Body of pancreas (tissue), 4 donors: Measurements from ENCODE around the gene DIPK1A. TPM values are rescaled to one million over a fixed set of nuclear protein-coding genes. Genes with fewer than 3 reads are reported as not detected.

ENCODE experiments used
- ATAC-seq: fragments of 150-250 bp; one replicate; pipeline ENCODE4 v1.9.1; 2016
- DNase-seq, 4 donors: peaks; one replicate each; pipeline ENCODE4 v3.0.0-alpha.2; 2019
- H3K27ac ChIP-seq, 4 donors: fragments of 200-600 bp; sonication (generic); 1 replicate in 3 of 4; 2 replicates in 1 of 4; pipeline versions ENCODE4 v1.5.1 to v1.6.1; 2016 to 2019; ENCODE audit warnings: mild to moderate bottlenecking in 1 of 4, mixed read lengths in 1 of 4, moderate library complexity in 1 of 4
- H3K27me3 ChIP-seq, 2 donors: fragments of 200-600 bp; sonication (generic); one replicate each; pipeline ENCODE4 v1.6.0; 2016; ENCODE audit warnings: mild to moderate bottlenecking in 1 of 2
- H3K36me3 ChIP-seq, 2 donors: fragments of 200-600 bp; sonication (generic); replicated peaks in 1 of 2; 2 replicates each; pipeline ENCODE4 v1.5.1; 2016; ENCODE audit warnings: low read depth in 2 of 2; ENCODE audit not compliant: insufficient read depth in 1 of 2
- H3K4me1 ChIP-seq: fragments of 200-600 bp; sonication (generic); one replicate; pipeline ENCODE4 v1.6.0; 2016
- H3K4me3 ChIP-seq, 2 donors: fragments of 200-600 bp; sonication (generic); 1 replicate in 1 of 2; 2 replicates in 1 of 2; pipeline ENCODE4 v1.5.1; 2016 to 2019
- H3K9me3 ChIP-seq, 3 donors: fragments of 200-600 bp; sonication (generic); 1 replicate in 2 of 3; 2 replicates in 1 of 3; pipeline ENCODE4 v1.5.1; 2016
- POLR2A ChIP-seq, 3 donors: fragments of 450-650 bp; IDR thresholded peaks; one replicate each; pipeline ENCODE4 v1.6.1; 2016; ENCODE audit warnings: antibody characterized with exemption in 3 of 3, mild to moderate bottlenecking in 2 of 3
- WGBS, 2 donors: methylation state at CpG; one replicate each; pipeline ENCODE4 v1.1.5; 2017; 5-methylcytosine and 5-hydroxymethylcytosine counted together
- intact Hi-C: fragments of 100-400 bp; cut with DNase I; formaldehyde crosslinking; loops from one replicate; pipeline ENCODE4 v1.15.1; 2023
- total RNA-seq, 2 donors: library from RNA; depleted of rRNA; stranded (reverse); fragments of >200 nt; gene quantifications; one replicate each; pipeline ENCODE4 v1.1.0, GENCODE V29; 2016
- TF ChIP-seq, protein P1 (sequence below), 7 experiments: fragments of 450-650 bp in 4 of 7; fragments of 200-600 bp in 3 of 7; sonication (generic) in 3 of 7; IDR thresholded peaks; one replicate each; pipeline ENCODE4 v1.5.1; 2016 to 2019; ENCODE audit warnings: antibody characterized with exemption in 7 of 7

The DIPK1A gene
- total RNA-seq, 2 donors from 2014 or later, result 3.9 to 8.2 TPM

DNA sequence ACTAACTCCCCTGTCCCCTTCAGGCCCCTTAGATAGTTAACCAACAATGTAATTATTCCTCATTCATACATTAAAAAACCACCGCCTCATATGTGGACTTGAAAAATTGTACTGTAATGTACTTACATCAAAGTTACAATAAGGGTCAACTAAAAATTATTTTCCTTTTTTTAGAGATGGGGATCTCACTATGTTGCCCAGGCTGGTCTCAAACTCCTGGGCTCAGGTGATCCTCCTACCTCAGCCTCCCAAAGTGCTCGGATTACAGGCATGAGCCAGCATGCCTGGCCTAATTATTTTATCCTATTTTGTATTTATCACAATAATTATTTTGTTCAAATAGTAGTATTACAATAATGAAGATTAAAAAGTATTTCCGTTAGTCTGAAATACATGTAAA, 116.8 kb downstream of the DIPK1A start:
- WGBS, 2 donors, result 95 to 98% methylated on average over 3 of the region's 3 CpGs
- peaks cover 8 to 23% of the 10 kb centered on the region in 2 donors for H3K36me3 ChIP-seq
- ATAC-seq, result no peak
- H3K4me3 ChIP-seq, result no peak overlapping the region
- H3K27me3 ChIP-seq, result no peaks in the 10 kb centered on the region
- intact Hi-C loops, result no loop called here
- H3K9me3 ChIP-seq, result no peaks in the 10 kb centered on the region
- no peak for TF ChIP-seq POLR2A (IDR thresholded peaks at IDR 0.05)
- TF ChIP-seq, protein P1, sequence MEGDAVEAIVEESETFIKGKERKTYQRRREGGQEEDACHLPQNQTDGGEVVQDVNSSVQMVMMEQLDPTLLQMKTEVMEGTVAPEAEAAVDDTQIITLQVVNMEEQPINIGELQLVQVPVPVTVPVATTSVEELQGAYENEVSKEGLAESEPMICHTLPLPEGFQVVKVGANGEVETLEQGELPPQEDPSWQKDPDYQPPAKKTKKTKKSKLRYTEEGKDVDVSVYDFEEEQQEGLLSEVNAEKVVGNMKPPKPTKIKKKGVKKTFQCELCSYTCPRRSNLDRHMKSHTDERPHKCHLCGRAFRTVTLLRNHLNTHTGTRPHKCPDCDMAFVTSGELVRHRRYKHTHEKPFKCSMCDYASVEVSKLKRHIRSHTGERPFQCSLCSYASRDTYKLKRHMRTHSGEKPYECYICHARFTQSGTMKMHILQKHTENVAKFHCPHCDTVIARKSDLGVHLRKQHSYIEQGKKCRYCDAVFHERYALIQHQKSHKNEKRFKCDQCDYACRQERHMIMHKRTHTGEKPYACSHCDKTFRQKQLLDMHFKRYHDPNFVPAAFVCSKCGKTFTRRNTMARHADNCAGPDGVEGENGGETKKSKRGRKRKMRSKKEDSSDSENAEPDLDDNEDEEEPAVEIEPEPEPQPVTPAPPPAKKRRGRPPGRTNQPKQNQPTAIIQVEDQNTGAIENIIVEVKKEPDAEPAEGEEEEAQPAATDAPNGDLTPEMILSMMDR (IDR thresholded peaks at IDR 0.05), result no peak
- DNase-seq, result no peak
- H3K4me1 ChIP-seq, result peaks cover 11% of the 10 kb centered on the region
- no peak overlapping the region for H3K27ac ChIP-seq

- WGBS, 2 donors, result 88 to 93% methylated on average over 8 of the region's 8 CpGs
- no peak for ATAC-seq
- H3K4me3 ChIP-seq, result no peak overlapping the region
- H3K4me1 ChIP-seq, result peaks cover 19% of the 10 kb centered on the region
- no peaks in the 10 kb centered on the region for H3K9me3 ChIP-seq
- intact Hi-C loops, result no loop called here
- no peak for DNase-seq
- peaks cover 8 to 23% of the 10 kb centered on the region in 2 donors for H3K36me3 ChIP-seq
- H3K27me3 ChIP-seq, result no peaks in the 10 kb centered on the region
- no peak overlapping the region for H3K27ac ChIP-seq
- TF ChIP-seq POLR2A (IDR thresholded peaks at IDR 0.05), result no peak
- TF ChIP-seq, protein P1 (IDR thresholded peaks at IDR 0.05), result no peak
Measured at GRCh38 chr1:92843429-92844352, 117.6 kb downstream of the DIPK1A start.

DNA sequence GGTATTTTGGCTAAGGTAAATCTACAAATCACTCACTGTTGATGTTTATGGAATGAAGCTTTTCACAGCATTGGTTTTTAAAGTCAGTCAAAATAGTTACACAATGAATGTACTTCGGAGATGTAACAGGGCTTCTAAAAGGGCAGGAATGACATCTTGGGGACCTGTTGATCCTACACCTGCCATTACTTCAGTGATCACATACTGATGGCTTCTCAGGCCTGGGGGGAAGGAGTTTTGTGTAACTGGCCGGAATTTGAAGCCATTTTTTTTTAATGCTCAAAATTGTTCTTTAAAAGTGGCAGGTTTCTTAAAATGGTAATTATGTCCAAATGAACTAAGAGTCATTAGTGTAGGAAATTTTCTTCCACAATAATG, 118.2 kb downstream of the DIPK1A start:
- peaks cover 8 to 25% of the 10 kb centered on the region in 2 donors for H3K36me3 ChIP-seq
- DNase-seq (no peak), ATAC-seq (no peak)
- H3K27ac ChIP-seq, result no peak overlapping the region
- TF ChIP-seq POLR2A (IDR thresholded peaks at IDR 0.05), result no peak
- TF ChIP-seq, protein P1 (IDR thresholded peaks at IDR 0.05), result no peak
- no peak overlapping the region for H3K4me3 ChIP-seq
- H3K9me3 ChIP-seq, result no peaks in the 10 kb centered on the region
- H3K27me3 ChIP-seq, result no peaks in the 10 kb centered on the region
- peaks cover 25% of the 10 kb centered on the region for H3K4me1 ChIP-seq
- WGBS, 2 donors, result 44% methylated on average over 2 of the region's 2 CpGs
- intact Hi-C loops, result no loop called here

GRCh38 chr1:92842082-92843045, 118.9 kb downstream of the DIPK1A start:
- TF ChIP-seq, protein P1 (IDR thresholded peaks at IDR 0.05), result no peak
- TF ChIP-seq POLR2A (IDR thresholded peaks at IDR 0.05), result no peak
- Histone ChIP-seq H3K4me3 (no peak overlapping the region), H3K36me3 (peaks cover 12 to 28% of the 10 kb centered on the region in 2 donors), H3K27me3 (no peaks in the 10 kb centered on the region), H3K27ac (no peak overlapping the region), H3K9me3 (no peaks in the 10 kb centered on the region), H3K4me1 (peaks cover 28% of the 10 kb centered on the region)
- WGBS, 2 donors, result 81 to 83% methylated on average over 4 of the region's 4 CpGs
- ATAC-seq, result no peak
- intact Hi-C loops, result no loop called here
- no peak for DNase-seq
